ENCODE measurements around the gene IGHMBP2. TPM values are rescaled to one million over a fixed set of nuclear protein-coding genes. Genes with fewer than 3 reads are reported as not detected.

The IGHMBP2 gene
- total RNA-seq, 4 donors from 2014 or later = 18.6 to 33.3 (median 30.5) TPM

DNA sequence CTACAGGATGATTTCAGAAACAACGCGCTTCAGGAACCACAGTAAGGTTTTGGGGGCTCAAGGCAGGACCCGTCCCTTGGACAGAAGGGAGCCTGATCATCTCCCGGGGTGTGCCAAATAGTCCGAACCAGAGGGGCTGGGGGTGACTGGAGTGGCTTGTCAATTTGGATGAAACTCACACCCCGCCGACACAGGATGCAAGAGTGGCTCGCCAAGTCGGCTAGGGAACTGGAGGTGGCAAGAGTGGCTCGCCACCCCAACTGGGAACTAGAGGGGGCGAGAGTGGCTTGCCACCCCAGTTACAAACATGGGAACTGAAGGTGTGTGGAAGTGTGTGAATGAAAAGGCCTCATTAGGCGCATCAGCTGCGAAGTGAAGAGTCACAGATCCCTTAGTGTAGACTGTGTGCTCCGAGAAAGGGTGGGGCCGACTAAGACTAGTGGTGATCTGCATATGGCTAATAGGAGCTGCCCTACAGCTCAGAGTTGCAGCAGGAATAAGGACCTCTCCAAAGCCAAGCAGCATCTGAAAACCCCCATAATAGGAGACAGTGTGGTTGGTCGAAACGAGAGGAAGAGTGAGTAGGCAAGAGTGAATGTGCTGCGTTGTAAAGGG, 35.4 kb upstream of the IGHMBP2 start:
- H3K4me3 ChIP-seq (ENCODE audit: low read depth, poor library complexity, severe bottlenecking) = no peak overlapping the region
- WGBS, 2 donors = 86 to 94% methylated on average over 18 of the region's 18 CpGs
- intact Hi-C loops (cut with DNase I; ENCODE audit: low total_unique reads) = no loop called here
- no peak for DNase-seq (ENCODE audit: low spot score in 2 of 2)
- TF ChIP-seq, protein P1, sequence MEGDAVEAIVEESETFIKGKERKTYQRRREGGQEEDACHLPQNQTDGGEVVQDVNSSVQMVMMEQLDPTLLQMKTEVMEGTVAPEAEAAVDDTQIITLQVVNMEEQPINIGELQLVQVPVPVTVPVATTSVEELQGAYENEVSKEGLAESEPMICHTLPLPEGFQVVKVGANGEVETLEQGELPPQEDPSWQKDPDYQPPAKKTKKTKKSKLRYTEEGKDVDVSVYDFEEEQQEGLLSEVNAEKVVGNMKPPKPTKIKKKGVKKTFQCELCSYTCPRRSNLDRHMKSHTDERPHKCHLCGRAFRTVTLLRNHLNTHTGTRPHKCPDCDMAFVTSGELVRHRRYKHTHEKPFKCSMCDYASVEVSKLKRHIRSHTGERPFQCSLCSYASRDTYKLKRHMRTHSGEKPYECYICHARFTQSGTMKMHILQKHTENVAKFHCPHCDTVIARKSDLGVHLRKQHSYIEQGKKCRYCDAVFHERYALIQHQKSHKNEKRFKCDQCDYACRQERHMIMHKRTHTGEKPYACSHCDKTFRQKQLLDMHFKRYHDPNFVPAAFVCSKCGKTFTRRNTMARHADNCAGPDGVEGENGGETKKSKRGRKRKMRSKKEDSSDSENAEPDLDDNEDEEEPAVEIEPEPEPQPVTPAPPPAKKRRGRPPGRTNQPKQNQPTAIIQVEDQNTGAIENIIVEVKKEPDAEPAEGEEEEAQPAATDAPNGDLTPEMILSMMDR (IDR thresholded peaks at IDR 0.05) = no peak
- no peak for TF ChIP-seq POLR2A (IDR thresholded peaks at IDR 0.05)

DNA sequence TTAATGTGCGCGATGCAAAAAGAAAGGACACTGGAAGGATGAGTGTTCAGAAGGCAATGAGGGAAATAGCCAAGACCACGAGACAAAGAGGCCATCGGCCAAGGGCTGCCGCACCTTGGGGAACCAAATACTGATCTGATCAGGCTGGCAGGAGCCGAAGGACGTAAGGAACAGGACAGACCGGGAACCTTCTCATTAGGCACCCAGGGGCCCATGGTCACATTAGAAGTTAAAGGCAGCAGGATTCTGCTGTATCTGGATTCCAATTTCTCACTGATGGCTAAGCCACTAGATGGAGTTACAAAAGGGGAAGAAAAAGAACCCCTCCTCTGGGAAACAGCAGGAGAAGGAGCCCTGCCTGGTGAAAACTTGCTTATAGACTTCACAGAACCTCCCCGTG, 33.2 kb upstream of the IGHMBP2 start:
- intact Hi-C loops (cut with DNase I; ENCODE audit: low total_unique reads) = no loop called here
- no peak for DNase-seq (ENCODE audit: low spot score in 2 of 2)
- no peak for TF ChIP-seq POLR2A (IDR thresholded peaks at IDR 0.05)
- TF ChIP-seq, protein P1 (IDR thresholded peaks at IDR 0.05) = no peak
- WGBS, 2 donors = 40 to 69% methylated on average over 9 of the region's 9 CpGs
- H3K4me3 ChIP-seq (ENCODE audit: low read depth, poor library complexity, severe bottlenecking) = no peak overlapping the region

DNA sequence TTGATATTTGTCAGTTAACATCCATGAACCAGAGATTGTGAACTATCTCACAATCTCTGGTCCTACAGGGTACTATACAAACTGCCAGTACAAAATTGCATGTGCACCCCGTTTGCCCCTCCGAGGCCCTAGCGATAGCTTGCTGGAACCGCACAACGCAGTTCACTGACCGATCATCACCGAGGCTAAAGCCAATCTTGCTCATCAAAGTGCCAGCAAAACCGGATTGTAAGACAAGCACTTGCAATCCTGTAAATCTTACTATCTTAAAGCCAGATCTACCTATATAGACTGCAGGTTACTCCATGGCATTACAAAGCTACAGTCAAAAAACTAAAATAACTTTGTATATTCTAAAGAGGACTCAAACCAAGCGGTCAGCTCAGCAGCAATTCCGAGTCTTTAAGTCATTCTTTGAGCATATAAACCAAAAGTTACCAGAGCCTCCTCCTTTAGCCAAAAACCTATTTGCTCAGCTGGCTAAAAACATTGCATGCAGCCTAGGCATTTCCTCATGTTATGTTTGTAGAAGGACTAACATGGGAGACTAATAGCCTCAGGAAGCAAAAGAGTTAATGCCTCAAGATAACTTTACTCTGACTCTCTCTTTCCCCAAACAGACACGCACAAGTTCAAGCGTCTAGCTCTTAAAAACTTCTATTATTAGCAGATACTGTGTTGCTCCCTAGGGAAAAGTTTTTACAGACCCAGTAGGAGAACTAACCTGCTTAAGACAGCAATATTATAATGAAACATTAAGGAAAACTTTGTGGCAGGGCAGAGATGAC, 31.3 kb upstream of the IGHMBP2 start:
- WGBS, 2 donors = 77% methylated on average over 12 of the region's 12 CpGs
- no peak for TF ChIP-seq POLR2A (IDR thresholded peaks at IDR 0.05)
- TF ChIP-seq, protein P1 (IDR thresholded peaks at IDR 0.05) = no peak
- H3K4me3 ChIP-seq (ENCODE audit: low read depth, poor library complexity, severe bottlenecking) = no peak overlapping the region
- intact Hi-C loops (cut with DNase I; ENCODE audit: low total_unique reads) = no loop called here
- no peak for DNase-seq (ENCODE audit: low spot score in 2 of 2)

DNA sequence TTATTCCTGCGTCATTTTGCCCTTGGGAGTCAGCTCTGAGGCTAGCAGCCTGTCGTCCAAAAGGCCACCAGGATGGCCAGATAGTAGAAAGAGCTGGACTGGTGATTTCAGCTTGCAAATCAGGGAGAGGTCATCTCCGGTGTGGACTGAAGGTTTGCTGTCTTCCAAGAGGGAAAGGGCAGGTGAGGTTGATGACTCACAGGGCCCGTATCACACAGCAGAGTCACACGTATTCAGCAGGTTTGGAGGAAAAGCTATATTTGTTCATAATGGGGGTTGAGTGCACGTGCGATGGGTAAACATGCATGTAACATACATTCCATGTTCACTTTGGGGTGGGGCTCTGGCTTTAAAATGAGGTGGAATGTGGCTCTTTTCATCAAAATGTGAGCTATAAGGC, 25.7 kb upstream of the IGHMBP2 start:
- 79 to 86% methylated on average over 7 of the region's 7 CpGs for WGBS, 2 donors
- intact Hi-C loops (cut with DNase I; ENCODE audit: low total_unique reads) = no loop called here
- H3K4me3 ChIP-seq (ENCODE audit: low read depth, poor library complexity, severe bottlenecking) = no peak overlapping the region
- TF ChIP-seq, protein P1 (IDR thresholded peaks at IDR 0.05) = no peak
- no peak for TF ChIP-seq POLR2A (IDR thresholded peaks at IDR 0.05)
- no peak for DNase-seq (ENCODE audit: low spot score in 2 of 2)

DNA sequence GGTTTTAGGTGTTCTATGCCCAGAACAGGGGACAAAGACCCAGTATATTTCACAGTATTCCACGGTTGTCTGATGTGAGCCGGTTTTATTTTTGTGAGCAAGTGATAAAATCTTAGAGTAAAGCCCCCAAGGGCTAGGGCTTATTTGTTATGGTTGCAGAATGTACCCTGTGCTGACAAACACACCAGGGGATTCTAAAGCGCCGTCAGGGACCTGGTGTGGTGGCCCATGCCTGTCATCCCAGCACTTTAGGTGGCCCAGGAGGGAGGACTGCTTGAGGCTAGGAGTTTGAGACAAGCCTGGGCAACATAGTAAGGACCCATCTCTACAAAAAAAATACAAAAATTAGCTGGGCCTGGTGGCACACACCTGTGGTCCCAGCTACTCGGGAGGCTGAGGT, 22.8 kb upstream of the IGHMBP2 start:
- DNase-seq (ENCODE audit: low spot score in 2 of 2) = no peak
- TF ChIP-seq POLR2A (IDR thresholded peaks at IDR 0.05) = no peak
- TF ChIP-seq, protein P1 (IDR thresholded peaks at IDR 0.05) = no peak
- intact Hi-C loops (cut with DNase I; ENCODE audit: low total_unique reads) = no loop called here
- H3K4me3 ChIP-seq (ENCODE audit: low read depth, poor library complexity, severe bottlenecking) = no peak overlapping the region
- WGBS, 2 donors = 93 to 97% methylated on average over 5 of the region's 5 CpGs
